ENCODE measurements around the gene CALY.

The CALY gene

GRCh38 chr10:133326223-133326551 is 10.5 kb downstream of the CALY start:
- H3K9me3 ChIP-seq (ENCODE audit: insufficient read depth, low read depth, low read length), result no peaks in the 10 kb centered on the region
- H3K4me3 ChIP-seq (ENCODE audit: low read length, poor library complexity, severe bottlenecking), result no peak overlapping the region
- TF ChIP-seq CTCF (conservative IDR thresholded peaks at IDR 0.05; ENCODE audit: low read length) (no peak), EZH2phosphoT487 (IDR thresholded peaks at IDR 0.05; ENCODE audit: borderline replicate concordance) (no peak)
- H3K4me1 ChIP-seq (ENCODE audit: insufficient read depth, low read length, poor library complexity, severe bottlenecking), result peaks cover 10% of the 10 kb centered on the region
- no peaks in the 10 kb centered on the region for H3K79me2 ChIP-seq (ENCODE audit: insufficient read depth, low read length)
- H3F3A ChIP-seq (ENCODE audit: low read depth), result no peaks in the 10 kb centered on the region
- H2AFZ ChIP-seq (ENCODE audit: low read length), result no peak overlapping the region
- no peaks in the 10 kb centered on the region for H3K9me2 ChIP-seq (replicated peaks; ENCODE audit: low read depth, low read length)
- H3K4me2 ChIP-seq (ENCODE audit: low read depth, low read length, poor library complexity, severe bottlenecking), result no peak overlapping the region
- H3K27me3 ChIP-seq (ENCODE audit: insufficient read depth, low read length, poor library complexity, severe bottlenecking), result no peaks in the 10 kb centered on the region
- H3K36me3 ChIP-seq (ENCODE audit: insufficient read depth, low read length), result no peaks in the 10 kb centered on the region
- H4K20me1 ChIP-seq (ENCODE audit: insufficient read depth, low read length, poor library complexity, severe bottlenecking), result no peaks in the 10 kb centered on the region
- H3K9ac ChIP-seq (ENCODE audit: low read depth, low read length, poor library complexity, severe bottlenecking), result no peak overlapping the region

GRCh38 chr10:133325440-133326222 is 11.1 kb downstream of the CALY start:
- no peaks in the 10 kb centered on the region for H3K9me3 ChIP-seq (ENCODE audit: insufficient read depth, low read depth, low read length)
- no peak overlapping the region for H2AFZ ChIP-seq (ENCODE audit: low read length)
- no peaks in the 10 kb centered on the region for H4K20me1 ChIP-seq (ENCODE audit: insufficient read depth, low read length, poor library complexity, severe bottlenecking)
- no peak overlapping the region for H3K4me2 ChIP-seq (ENCODE audit: low read depth, low read length, poor library complexity, severe bottlenecking)
- H3K9ac ChIP-seq (ENCODE audit: low read depth, low read length, poor library complexity, severe bottlenecking), result no peak overlapping the region
- H3K9me2 ChIP-seq (replicated peaks; ENCODE audit: low read depth, low read length), result no peaks in the 10 kb centered on the region
- H3F3A ChIP-seq (ENCODE audit: low read depth), result no peaks in the 10 kb centered on the region
- H3K36me3 ChIP-seq (ENCODE audit: insufficient read depth, low read length), result no peaks in the 10 kb centered on the region
- TF ChIP-seq CTCF (conservative IDR thresholded peaks at IDR 0.05; ENCODE audit: low read length) (no peak), EZH2phosphoT487 (IDR thresholded peaks at IDR 0.05; ENCODE audit: borderline replicate concordance) (no peak)
- H3K79me2 ChIP-seq (ENCODE audit: insufficient read depth, low read length), result no peaks in the 10 kb centered on the region
- H3K4me1 ChIP-seq (ENCODE audit: insufficient read depth, low read length, poor library complexity, severe bottlenecking), result peaks cover 10% of the 10 kb centered on the region
- no peaks in the 10 kb centered on the region for H3K27me3 ChIP-seq (ENCODE audit: insufficient read depth, low read length, poor library complexity, severe bottlenecking)
- no peak overlapping the region for H3K4me3 ChIP-seq (ENCODE audit: low read length, poor library complexity, severe bottlenecking)

GRCh38 chr10:133324857-133325260 is 11.8 kb downstream of the CALY start:
- Histone ChIP-seq H3F3A (ENCODE audit: low read depth) (no peaks in the 10 kb centered on the region), H3K9ac (ENCODE audit: low read depth, low read length, poor library complexity, severe bottlenecking) (no peak overlapping the region), H3K9me3 (ENCODE audit: insufficient read depth, low read depth, low read length) (no peaks in the 10 kb centered on the region), H3K4me2 (ENCODE audit: low read depth, low read length, poor library complexity, severe bottlenecking) (peak overlapping the region; percentile 34), H3K9me2 (replicated peaks; ENCODE audit: low read depth, low read length) (no peaks in the 10 kb centered on the region), H3K79me2 (ENCODE audit: insufficient read depth, low read length) (no peaks in the 10 kb centered on the region), H3K36me3 (ENCODE audit: insufficient read depth, low read length) (no peaks in the 10 kb centered on the region), H3K4me1 (ENCODE audit: insufficient read depth, low read length, poor library complexity, severe bottlenecking) (peaks cover 10% of the 10 kb centered on the region), H4K20me1 (ENCODE audit: insufficient read depth, low read length, poor library complexity, severe bottlenecking) (no peaks in the 10 kb centered on the region), H3K27me3 (ENCODE audit: insufficient read depth, low read length, poor library complexity, severe bottlenecking) (no peaks in the 10 kb centered on the region), H3K4me3 (ENCODE audit: low read length, poor library complexity, severe bottlenecking) (no peak overlapping the region), H2AFZ (ENCODE audit: low read length) (no peak overlapping the region)
- no peak for TF ChIP-seq CTCF (conservative IDR thresholded peaks at IDR 0.05; ENCODE audit: low read length)
- TF ChIP-seq EZH2phosphoT487 (IDR thresholded peaks at IDR 0.05; ENCODE audit: borderline replicate concordance), result no peak

Measured in Loucy (cell line).